Measurements from ENCODE around the gene FADD.

FADD gene, protein sequence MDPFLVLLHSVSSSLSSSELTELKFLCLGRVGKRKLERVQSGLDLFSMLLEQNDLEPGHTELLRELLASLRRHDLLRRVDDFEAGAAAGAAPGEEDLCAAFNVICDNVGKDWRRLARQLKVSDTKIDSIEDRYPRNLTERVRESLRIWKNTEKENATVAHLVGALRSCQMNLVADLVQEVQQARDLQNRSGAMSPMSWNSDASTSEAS
- 5.5 to 38.0 (median 23.1) reads per million in 17 experiments for total RNA-seq

DNA sequence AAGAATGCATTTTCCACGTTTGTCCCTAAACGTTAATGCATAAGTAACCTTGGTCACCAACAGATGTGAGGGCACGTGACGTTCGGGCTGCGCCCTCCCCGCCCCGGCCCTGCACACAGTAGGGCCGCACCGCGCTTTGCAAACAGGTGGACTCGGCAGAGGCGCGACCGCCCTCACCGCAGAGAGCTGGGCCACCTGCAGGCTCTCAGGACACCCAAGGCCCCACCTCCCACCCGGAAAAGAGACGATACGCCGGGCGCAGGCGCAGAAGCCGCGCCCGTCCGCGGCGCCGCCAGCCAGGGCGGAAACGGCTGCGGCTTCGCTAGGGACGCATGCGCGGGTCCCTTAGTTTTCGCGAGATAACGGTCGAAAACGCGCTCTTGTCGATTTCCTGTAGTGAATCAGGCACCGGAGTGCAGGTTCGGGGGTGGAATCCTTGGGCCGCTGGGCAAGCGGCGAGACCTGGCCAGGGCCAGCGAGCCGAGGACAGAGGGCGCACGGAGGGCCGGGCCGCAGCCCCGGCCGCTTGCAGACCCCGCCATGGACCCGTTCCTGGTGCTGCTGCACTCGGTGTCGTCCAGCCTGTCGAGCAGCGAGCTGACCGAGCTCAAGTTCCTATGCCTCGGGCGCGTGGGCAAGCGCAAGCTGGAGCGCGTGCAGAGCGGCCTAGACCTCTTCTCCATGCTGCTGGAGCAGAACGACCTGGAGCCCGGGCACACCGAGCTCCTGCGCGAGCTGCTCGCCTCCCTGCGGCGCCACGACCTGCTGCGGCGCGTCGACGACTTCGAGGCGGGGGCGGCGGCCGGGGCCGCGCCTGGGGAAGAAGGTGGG lies at the start of gene FADD:
FADD (plus strand) TSS at position 377 of the 831 bp plus-strand sequence; CDS start at position 541, 164 bp downstream.
- DNase-seq = peak; percentile 96 to 99 (median 97)

DNA sequence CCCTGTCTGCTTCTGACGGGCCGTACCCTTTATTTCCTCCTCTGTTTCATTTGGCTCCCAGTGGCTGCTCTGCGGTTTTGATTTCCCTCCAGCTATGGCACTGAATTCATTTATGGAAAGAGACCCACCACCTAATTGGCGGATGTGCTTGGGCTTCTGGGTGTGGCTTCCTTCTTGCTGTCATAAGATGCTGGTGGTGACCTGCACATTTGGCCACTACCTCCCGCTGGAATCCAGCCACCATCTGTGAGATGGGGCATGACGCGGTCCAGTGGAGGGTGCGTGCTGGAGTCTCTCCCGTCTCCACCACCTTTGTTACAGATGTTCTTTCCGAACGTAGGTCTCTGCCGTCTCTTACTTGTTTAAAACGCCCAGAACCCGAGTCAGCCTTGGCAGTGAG lies 47.7 kb upstream of the FADD start:
- DNase-seq = no peak

DNA sequence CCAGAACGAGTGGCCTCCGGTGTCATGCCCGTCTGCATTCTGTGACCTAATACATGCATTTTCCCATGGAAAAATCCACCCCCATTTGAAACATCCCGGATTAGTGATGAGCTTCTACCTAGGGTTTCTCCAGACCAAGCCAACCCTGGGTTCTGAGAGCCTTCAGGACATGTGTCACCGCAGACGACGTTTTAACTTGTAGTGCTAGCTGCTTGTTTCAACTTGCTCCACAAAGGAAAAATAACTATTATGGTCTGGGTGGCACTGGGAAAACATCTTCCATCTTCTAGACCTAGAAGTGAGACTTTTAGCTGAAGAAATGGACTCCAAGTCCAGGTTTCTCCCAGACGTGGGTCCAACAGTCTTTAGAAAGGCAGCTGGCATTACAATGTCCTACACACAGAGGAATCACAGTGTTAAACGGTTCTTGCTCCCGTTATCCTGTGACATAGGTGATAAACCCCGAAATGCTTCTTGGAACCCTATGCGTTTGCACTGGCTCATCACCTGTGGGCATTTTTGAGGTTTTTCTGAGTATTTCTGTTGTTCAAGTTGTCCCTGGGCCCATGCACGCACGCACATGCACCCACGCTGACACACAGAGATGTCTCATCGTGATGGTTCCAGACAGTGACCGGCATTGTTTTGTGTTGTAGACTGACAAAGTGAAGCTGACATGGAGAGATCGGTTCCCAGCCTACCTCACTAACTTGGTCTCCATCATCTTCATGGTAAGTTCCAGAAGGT lies 46.6 kb upstream of the FADD start:
- no peak for DNase-seq

DNA sequence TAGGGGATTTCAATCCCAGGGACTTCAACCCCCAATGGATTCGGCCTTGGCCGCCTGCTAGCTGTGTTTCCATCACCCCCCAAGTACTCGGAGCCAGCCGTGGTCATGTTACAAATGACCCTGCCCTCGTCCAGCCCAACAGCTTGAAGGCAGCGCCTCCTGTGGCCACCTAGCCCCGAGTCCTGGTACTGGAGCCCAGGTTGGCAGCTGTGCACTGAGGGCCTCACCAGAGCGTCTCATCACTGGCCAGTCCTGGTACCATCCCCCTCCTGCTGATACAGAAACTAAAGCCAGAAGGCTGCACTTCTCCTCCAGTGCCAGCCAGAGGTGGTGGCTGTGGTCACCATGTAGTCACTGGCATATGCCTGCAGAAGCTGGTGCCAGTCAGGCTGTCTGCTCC lies 44.9 kb upstream of the FADD start:
- no peak for DNase-seq

DNA sequence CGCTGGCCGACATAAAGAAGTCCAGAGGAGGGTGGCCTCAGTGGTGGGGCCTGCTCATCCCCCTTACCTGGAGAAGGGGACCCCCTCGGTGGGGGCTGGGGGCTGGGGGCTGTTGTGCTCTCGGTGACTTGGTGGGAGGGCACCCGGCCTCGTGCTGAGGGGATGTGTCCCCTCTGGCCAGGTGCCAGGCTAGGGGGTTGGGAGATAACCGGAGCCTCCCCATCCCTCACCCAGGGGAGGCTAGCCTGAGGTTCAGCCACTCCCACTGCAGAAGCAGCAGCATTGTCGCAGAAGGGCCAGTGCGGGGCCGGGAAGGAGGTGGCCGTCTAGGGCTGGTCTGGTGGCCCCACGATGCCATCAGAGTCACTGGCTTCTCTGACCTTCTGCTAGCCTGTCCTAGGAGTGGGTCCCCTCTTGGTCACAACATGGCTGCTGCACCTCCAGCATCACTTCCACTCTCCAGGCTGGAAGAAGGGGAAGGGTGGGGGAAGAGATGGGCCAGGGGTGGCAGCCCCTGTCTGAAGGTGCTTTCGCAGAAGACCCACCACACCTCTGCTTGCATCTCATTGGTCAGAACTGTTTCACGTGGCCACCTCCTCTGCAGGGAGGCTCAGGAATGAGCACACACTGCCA lies 44.2 kb upstream of the FADD start:
- no peak for DNase-seq

DNA sequence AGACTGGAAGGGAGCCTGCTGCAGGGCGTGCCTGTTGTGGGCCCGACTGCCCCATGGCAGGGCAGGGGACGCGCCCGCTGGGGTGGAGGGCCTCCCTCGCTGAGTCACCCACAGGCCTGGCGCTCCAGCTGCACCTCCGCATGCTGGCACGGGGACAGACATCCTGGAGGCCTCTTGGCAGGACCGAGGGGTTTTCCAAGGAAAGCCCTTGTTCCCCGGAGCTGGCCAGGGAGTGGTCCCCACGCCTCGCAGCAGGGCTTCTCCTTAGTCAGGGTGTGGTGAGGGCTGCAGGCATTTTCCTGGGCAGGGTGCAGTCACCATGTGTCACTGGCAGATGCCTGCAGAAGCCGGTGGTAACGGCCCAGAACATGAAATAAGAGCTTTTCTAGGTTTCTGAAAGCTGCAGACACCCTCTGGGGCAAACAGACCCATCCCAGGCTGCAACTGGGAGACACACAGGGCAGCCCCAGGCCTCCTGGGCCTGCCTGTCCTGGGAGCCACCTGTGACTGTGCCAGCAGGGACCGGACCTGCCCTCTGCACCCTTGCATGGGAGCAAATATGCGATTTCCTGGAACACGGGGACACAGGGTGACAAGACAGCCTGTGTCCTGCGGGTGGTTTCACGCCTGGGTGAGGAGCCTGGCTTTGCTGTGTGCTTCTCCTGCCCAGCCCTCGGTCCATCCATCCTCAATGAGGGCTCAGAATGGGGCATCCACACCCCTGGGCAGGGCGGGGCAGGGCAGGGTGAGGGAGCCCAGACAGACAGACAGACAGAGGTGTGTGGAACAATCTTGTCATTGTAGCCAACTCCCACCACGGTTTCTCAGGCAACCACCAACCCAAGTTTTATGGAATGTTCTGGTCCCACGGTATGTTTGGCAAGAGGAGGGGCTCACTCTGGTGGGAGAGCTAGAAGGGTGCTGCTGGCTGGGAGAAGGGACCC lies 43.2 kb upstream of the FADD start:
- DNase-seq = no peak

DNA sequence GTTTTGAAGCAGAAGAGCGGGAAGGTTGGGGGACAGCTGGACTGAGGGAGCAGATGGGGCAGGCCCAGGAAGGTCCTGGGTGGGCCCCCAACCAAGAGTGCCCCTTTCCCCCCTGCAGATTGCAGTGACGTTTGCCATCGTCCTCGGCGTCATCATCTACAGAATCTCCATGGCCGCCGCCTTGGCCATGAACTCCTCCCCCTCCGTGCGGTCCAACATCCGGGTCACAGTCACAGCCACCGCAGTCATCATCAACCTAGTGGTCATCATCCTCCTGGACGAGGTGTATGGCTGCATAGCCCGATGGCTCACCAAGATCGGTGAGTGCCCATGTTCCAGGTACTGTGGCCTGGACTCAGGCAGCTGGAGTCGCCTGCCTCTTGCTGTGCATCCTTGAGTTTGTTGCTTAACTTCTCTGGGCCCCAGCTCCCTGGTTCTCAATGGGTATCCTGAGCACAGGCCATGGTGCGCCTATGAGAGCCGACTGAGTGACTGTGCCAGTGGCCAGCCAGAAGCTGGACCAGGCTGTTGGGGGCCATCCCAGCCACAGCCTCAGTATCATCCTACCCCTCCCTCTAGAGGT lies 42.0 kb upstream of the FADD start:
- no peak for DNase-seq

DNA sequence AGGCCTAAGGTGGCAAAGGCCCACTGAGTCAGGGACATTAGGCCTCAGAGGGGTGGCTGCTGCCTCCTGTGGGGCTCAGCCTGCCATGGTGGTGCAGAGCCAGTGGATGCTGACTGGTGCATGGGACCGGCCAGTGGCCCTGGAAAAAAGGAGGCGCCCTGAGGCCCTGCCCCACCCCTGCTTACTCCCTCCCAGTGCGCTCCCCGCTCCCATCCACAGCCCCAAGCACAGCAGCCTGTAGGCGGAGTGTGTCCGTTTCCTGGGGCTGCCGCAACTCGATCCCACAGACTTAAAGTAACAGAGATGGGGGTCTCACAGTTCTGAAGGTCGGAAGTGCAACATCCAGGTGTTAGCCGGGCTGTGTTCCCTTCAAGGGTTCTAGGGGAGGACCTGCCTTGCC lies 38.4 kb upstream of the FADD start:
- no peak for DNase-seq

DNA sequence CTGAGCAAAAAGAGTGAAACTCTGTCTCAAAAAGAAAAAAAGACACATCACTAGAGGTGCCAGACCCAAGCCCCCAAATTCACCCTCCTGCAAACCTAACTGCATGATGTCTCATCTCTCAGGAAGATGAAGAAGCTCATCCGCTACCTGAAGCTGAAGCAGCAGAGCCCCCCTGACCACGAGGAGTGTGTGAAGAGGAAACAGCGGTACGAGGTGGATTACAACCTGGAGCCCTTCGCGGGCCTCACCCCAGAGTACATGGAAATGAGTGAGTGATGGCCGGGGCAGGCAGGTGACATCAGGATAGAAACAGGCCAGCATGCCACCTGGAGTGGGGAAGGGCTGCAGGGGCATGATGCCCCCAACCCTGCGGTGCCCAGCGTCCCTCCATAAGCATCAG lies 36.0 kb upstream of the FADD start:
- no peak for DNase-seq

DNA sequence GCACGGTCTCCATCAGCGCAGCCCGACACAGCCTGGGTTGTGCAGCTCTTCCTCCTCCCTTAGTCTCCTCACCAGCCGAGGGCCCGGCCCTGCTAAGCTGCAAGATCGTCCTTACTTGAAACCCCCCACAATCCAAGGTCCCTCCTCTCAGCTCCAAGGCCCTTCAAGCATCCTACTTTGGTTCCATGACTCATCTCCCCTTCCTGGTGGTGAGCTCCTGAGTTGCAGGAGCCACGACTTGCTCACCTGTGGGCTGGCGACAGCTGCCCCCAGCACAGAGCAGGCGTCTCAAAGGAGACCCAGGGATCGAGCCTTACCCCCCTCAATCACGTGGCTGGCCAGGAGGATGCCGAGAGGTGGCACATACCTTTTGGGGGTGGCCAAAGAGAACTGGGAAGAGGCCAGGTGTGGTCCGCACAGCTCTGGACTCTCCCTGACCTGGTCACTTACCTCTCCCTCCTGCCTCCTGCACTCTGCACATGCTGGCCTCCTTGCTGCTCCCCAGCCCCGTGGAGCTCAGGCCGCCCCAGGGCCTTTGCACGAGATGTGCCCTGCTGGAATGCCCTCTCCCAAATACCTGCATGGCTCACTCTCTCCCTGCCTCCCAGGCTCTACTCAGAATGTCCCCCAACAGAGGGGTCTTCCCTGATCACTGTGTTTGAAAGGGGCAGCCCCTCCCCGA lies 35.2 kb upstream of the FADD start:
- no peak for DNase-seq

DNA sequence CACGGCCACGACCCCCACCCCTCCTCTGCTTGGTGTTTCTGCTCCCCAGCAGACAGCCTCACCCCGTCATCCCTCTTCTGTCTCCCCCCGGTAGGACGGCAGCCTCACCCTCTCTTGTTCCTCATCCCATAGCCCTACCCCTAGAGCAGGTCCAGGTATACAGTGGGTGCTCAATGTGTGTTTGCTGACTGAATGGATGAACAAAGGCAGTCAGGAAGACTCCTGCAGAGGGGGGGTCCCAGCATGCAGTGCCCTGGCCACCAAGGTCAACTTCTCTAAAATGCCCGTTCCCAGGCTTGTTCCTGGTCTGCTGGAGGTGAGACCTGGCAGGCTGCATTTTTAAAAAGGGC lies 34.7 kb upstream of the FADD start:
- DNase-seq = no peak

DNA sequence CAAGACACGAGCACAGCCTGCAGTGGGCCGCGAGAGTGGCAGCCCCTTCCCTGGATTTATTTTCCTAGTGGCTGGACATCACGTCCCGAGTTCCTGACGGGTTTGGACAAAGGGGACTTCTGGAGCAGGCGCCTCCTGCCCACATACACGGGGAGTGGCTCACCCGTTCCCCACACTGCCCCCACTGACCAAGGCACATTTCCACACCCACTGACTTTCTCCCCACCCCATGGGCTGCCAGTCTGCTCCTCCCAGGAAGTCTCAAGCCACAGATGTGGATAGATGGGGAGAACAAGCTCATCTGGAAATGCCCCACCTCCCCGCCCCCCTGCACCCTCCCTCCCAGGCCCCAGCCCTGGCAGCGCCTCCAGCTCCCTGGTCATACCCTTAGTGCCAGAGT lies 34.0 kb upstream of the FADD start:
- no peak for DNase-seq

DNA sequence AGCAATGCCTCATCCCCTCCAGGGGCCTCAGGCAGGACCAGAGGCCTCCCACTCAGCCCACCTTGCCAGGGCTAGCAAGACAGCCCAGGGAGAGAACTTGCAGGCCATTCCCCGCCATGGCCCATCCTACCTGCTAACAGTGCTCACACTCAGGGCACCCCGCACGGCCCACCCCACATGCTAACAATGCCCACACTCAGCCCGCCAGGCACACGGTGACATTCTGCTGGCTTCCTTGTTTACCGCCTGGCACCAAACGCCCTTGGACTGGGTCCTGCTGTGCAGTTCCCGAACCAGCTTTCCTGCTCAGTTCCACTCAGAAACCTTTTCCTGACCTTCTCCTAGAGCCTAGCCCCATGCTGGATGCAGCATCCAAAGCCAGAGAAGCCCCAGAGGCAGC lies 33.5 kb upstream of the FADD start:
- no peak for DNase-seq

DNA sequence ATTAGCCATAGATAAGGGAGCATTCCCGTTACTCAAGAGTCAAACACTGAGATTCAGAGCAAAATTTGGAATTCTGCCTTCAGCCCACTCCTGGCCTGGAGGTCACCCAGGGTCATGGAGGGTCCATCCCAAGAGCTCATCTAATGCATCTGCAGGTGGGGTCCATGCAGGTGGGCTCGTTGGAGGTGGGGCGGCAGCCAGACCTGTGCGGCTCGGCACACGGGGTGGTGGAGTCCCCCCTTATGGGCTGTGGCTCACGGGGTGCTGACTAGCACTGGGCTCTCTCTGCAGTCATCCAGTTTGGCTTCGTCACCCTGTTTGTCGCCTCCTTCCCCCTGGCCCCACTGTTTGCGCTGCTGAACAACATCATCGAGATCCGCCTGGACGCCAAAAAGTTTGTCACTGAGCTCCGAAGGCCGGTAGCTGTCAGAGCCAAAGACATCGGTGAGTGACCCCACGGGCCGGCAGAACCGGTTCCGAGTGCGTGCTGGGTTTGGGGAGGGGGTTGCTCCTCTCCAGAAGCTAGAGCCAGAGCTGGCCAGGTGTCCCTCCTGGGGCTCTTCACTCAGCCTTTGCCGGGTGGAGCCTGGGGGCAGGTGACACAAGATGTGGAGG lies 32.4 kb upstream of the FADD start:
- no peak for DNase-seq

DNA sequence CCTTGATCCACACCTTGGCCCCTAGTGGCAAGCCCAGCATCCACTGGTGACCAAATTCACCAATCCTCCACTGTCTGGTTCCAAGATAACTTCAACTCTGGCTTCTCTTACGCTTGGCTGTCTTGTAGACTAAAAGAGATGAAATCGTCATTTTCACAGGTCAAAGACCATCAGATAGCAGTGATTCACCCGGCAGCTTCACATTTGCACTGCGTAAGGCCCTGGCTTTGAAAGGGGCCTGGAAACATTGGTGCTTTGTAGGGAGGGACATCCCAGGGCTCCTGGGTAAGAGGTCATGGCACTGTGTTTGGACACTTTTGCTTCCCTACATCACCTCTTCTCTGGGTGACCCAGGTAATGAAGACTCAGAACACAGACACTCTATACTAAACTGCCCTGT lies 30.1 kb upstream of the FADD start:
- DNase-seq = no peak

DNA sequence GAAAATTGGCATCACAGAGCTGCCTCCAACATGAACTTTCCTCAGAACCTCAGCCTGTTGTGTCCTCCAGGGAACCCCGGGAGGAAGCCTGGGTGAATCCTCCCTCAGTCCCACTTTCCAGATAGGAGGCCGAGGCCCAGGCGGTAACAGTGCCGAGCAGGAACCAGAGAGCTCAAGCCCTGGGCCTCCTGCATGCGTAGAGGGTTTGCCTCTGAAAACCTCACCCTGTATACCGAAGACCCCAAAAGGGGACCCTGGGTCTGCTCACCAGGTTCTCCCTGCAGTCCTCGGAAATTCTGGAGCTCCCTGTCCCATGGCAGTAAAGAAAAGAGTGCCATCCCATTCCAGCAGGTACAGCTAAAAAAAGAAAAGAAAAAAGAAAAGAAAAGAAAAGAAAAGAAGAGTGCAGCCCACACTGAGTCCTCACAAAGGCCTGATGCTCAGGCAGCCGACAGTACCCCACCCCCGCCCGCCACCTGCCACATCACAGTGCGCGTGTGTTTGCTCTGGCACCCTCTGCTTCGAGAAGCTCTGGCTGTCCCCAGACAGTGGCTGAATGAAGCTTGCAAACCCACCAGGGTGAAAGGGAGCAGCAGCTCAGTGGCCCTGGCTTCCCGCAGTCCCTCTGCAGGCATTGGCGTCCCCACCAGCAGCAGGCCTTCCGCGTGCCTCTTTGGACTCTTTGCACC lies 28.4 kb upstream of the FADD start:
- no peak for DNase-seq

DNA sequence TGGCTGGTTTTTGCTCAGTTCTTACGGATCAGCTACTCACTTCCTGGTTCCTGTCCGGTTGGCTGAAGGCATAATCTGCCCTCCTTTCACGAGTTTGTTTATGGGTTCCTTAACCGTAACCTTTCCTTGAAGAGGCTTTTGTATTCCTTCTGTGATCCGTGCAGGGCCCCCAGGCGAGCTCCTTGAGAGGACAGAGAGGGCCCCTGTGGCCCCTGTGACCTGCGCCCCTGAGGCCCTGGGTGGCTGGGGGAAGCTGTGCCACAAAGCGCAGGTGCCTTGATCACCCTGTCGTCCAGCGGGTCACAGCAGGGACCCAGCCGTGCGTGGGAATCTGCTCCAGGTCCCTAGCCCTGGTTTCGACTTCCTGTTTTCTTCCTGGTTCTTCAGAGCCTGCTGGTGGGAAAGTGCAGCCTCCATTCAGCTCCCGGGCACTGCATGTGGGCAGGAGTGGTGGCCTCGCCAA lies 27.8 kb upstream of the FADD start:
- no peak for DNase-seq

DNA sequence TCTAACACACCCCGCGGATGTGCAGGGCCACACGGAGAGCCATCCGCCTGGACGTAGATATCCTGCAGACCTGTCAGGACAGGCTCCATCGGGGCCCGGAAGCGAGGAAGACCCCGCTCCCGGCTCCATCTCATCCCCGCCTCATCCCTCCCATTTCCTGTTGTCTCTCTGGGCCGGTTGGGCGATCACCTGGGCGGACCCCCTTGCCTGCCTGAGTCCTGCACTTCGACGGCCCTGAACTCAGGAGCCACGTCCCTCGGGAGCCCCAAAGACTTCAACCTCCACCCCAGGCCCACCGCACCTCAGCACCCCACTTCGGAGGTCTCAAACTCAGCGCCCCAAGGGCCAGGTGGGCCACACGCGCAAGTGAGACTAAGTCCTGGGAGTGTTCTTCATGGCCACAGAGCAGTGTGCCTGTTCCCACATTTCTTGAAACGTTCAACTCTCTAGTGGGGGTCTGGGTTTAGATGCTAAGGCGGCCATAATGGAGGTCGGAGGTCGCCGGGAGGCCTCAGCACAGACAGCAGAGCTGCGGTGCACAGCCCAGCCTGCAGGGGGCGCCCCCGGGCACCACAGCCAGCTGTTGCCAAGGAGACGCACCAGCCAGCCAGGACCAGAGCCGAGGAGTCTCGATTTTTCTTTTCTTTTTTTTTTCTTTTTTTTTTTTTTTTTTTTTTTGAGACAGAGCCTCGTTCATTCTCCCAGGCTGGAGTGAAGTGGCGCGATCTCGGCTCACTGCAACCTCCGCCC lies 26.0 kb upstream of the FADD start:
- DNase-seq = peak; percentile 46 to 66 (median 56)

DNA sequence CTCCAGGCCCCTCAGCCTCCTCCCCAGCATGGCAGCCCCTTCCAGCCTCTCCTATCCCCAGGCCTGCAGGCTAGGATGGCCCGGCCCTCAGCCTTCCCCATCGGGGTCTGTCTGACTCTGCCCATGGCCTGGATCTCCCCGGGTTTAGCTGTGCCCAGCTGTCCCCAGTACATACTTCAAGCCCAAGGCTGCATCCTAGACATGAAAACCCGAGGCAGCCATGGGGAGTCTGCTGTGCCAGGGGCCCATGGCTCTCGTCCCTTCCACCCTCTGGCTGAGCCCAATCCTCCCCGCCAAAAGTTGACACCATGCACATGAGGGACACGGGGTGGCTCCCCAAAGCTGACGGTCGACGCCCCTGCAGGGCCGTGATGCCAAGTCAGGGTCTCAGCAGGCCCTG lies 22.2 kb upstream of the FADD start:
- DNase-seq = no peak

Measured in suppressor macrophage (primary cell).